ENCODE results near the gene TSHZ3.

Gene TSHZ3, protein sequence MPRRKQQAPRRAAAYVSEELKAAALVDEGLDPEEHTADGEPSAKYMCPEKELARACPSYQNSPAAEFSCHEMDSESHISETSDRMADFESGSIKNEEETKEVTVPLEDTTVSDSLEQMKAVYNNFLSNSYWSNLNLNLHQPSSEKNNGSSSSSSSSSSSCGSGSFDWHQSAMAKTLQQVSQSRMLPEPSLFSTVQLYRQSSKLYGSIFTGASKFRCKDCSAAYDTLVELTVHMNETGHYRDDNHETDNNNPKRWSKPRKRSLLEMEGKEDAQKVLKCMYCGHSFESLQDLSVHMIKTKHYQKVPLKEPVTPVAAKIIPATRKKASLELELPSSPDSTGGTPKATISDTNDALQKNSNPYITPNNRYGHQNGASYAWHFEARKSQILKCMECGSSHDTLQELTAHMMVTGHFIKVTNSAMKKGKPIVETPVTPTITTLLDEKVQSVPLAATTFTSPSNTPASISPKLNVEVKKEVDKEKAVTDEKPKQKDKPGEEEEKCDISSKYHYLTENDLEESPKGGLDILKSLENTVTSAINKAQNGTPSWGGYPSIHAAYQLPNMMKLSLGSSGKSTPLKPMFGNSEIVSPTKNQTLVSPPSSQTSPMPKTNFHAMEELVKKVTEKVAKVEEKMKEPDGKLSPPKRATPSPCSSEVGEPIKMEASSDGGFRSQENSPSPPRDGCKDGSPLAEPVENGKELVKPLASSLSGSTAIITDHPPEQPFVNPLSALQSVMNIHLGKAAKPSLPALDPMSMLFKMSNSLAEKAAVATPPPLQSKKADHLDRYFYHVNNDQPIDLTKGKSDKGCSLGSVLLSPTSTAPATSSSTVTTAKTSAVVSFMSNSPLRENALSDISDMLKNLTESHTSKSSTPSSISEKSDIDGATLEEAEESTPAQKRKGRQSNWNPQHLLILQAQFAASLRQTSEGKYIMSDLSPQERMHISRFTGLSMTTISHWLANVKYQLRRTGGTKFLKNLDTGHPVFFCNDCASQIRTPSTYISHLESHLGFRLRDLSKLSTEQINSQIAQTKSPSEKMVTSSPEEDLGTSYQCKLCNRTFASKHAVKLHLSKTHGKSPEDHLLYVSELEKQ

DNA sequence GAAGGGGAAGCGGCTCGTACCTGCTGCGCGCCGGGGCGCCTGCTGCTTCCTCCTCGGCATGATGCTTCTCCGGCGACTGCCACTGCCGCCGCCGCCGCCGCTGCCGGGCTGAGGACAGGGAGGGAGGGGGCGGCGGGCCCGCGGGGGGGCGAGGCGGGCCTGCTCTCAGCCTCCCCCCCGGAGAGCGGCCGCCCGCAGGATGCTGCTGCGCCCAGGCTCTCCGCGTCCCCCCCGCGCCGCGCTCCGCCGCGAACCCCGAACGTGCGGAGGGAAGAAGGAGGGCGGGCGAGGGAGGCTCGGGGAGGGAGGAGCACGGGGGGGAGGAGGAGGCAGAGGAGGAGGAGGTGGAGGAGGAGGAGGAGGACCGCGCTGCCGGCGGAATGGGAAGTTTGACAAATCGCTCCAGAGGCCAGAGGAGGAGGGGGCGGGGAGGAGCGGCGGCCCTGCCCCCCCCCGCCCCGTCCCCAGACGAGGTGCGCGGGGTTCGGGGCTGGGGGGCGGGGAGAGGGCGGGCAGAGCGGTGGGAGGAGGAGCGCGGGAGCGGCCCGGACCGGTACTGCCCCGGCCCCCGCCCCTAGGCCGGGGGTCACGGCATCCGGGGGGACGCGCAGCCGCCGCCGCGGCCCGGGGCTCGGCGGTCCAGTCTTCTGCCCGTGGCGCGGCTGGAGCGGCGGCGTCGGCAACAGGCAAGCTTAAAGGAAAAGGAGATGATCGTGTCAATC is at the start of gene TSHZ3:
Gene TSHZ3 (minus strand): TSS at position 277 of the 722 bp plus-strand sequence. CDS start 217 bp downstream, at position 60.
- peak; percentile 85 for DNase-seq (ENCODE audit: low spot score)
- TF ChIP-seq, protein P1, sequence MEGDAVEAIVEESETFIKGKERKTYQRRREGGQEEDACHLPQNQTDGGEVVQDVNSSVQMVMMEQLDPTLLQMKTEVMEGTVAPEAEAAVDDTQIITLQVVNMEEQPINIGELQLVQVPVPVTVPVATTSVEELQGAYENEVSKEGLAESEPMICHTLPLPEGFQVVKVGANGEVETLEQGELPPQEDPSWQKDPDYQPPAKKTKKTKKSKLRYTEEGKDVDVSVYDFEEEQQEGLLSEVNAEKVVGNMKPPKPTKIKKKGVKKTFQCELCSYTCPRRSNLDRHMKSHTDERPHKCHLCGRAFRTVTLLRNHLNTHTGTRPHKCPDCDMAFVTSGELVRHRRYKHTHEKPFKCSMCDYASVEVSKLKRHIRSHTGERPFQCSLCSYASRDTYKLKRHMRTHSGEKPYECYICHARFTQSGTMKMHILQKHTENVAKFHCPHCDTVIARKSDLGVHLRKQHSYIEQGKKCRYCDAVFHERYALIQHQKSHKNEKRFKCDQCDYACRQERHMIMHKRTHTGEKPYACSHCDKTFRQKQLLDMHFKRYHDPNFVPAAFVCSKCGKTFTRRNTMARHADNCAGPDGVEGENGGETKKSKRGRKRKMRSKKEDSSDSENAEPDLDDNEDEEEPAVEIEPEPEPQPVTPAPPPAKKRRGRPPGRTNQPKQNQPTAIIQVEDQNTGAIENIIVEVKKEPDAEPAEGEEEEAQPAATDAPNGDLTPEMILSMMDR (IDR thresholded peaks at IDR 0.05): no peak
- peak within 1 kb of the TSS; percentile 73 to 88 for H3K27ac ChIP-seq
- peak within 1 kb of the TSS; percentile 84 for H3K4me3 ChIP-seq

DNA sequence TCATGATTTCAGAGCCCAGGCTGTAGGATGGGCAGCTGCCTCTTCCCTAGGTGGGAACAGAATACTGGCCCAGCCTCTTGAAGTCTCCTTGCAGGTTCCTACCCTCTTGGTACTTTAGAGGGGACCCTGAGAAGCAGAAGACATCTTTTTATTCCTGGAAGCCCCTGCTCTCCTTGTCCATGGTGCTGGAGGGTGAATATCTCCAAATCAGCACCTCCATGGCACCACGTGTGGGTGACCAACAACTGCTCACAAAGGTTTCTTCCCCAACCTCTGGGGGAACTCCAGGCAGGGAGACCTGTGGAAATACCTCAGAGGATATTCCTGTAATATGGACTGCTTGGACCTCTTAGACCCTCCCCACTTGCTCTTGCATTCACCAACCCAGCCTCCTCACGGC is 48.1 kb upstream of the TSHZ3 start:
- TF ChIP-seq, protein P1 (IDR thresholded peaks at IDR 0.05): no peak
- DNase-seq (ENCODE audit: low spot score): no peak
- H3K27ac ChIP-seq: no peak overlapping the region
- no peak overlapping the region for H3K4me3 ChIP-seq

DNA sequence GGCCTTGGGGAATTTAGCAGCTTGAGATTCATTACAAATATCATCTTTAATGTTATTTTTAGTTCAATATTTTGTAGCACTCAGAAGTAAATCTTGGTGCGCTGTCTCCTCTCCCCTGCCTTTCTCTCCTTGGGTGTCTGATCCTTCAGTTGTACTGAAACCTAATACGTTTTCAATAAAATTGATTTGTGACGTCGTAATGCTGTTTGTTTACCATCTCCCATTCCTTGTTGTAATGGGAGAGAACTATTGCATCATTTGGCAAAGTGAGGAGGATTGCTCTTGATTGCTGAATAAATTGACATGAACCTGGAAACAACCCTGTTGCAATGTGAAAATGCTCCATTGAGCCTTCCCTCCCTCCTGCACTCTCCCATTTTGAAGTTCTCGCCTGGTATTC is 43.2 kb upstream of the TSHZ3 start:
- no peak for DNase-seq (ENCODE audit: low spot score)
- TF ChIP-seq, protein P1 (IDR thresholded peaks at IDR 0.05): no peak
- Histone ChIP-seq H3K4me3 (no peak overlapping the region), H3K27ac (no peak overlapping the region)

DNA sequence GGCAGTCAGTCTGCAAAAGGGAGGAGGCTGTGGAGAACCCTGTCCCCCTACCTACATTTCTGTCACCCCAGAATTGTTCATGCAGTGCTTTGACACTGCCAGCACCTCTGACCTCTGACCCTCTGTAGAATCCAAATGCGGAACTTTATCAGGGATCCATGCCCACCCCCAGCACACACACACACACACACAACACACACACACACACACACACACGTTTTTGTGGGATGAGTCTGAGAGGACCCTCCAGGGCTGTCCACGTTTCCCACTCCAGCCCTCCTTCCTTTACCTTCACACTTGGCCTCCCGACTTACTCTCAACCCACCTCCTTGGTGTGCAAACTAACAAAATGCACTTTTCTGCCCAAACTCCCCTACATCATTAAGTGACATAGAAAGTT is 42.3 kb upstream of the TSHZ3 start:
- DNase-seq (ENCODE audit: low spot score): no peak
- TF ChIP-seq, protein P1 (IDR thresholded peaks at IDR 0.05): no peak
- Histone ChIP-seq H3K4me3 (no peak overlapping the region), H3K27ac (no peak overlapping the region)

DNA sequence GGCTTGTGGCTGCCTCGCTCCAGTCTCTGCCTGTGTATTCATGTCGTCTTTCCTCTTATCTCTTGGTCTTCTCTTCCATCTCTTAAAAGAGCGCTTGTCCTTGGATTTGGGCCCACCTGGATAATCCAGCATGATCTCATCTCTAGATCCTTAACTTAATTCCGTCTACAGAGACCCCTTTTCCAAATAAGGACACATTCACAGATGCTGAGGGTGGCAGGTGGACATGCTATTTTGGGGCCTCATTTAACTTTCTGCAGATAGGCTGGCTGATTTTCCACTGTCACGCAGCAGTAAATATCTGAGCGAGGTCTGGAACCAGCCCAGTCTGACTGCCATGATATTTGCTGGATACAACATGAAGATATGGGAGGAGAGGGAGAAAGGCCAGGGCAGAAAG is 41.5 kb upstream of the TSHZ3 start:
- no peak overlapping the region for H3K4me3 ChIP-seq
- TF ChIP-seq, protein P1 (IDR thresholded peaks at IDR 0.05): no peak
- no peak overlapping the region for H3K27ac ChIP-seq
- DNase-seq (ENCODE audit: low spot score): no peak

DNA sequence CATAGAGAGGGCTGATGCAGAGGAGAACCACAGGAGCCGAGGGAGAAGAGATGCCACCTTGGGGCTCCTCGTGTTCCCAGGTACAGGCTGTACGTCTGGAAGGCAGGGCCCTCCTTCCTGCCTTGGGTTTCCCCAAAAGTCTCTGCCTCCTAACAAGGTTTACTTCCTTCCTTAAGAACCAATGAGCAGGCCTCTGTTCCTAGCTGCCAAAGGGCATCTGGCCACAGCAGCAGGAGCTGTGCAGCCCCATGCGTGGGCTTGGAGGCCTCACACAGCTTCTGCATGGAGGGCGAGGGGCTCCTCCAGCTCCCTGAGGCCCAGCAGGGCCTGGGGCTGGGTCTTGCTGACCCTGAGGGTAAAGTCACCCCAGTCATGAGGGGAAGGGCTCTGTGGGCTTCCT is 40.6 kb upstream of the TSHZ3 start:
- TF ChIP-seq, protein P1 (IDR thresholded peaks at IDR 0.05): no peak
- H3K27ac ChIP-seq: no peak overlapping the region
- DNase-seq (ENCODE audit: low spot score): no peak
- no peak overlapping the region for H3K4me3 ChIP-seq
